ENCODE measurements around the gene MED12L.

Gene MED12L

DNA sequence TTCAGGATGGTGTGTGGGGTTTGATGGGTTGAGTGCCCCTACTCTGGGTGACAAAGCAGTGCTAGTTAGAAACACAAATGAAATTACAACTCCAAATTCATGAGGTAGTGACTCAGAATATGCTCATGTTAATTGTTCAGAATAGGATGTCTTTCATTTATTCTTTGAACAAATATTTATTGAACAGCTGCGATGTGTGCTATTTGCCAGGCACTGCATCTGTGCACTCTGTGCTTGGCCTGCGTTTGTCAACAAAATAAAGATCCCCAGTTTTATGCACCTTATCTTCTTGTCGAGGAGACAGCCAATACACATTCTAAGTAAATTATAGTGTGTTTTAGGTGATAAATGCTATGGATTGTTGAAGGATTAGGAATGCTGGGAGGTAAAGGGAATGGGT is 27.3 kb downstream of the MED12L start:
- Histone ChIP-seq H3K27ac (no peak overlapping the region), H3K9ac (ENCODE audit: insufficient read length) (no peak overlapping the region), H3K36me3 (ENCODE audit: insufficient read depth, low read length) (no peaks in the 10 kb centered on the region), H3K4me3 (no peak overlapping the region), H3K9me3 (ENCODE audit: low read depth, low read length) (no peaks in the 10 kb centered on the region)
- no peak for DNase-seq (ENCODE audit: low read depth, low spot score)
- no peak for TF ChIP-seq FOXP2 (optimal IDR thresholded peaks at IDR 0.05; ENCODE audit: control extremely low read depth, extremely low read length, insufficient read depth)
- no peak for TF ChIP-seq EZH2 (IDR thresholded peaks at IDR 0.05)
- TF ChIP-seq POLR2AphosphoS5 (IDR thresholded peaks at IDR 0.05; ENCODE audit: borderline replicate concordance, low read depth, low read length), result no peak

GRCh38 chr3:151113343-151113742 is 27.9 kb downstream of the MED12L start:
- Histone ChIP-seq H3K4me3 (no peak overlapping the region), H3K9me3 (ENCODE audit: low read depth, low read length) (no peaks in the 10 kb centered on the region), H3K27ac (no peak overlapping the region), H3K9ac (ENCODE audit: insufficient read length) (no peak overlapping the region), H3K36me3 (ENCODE audit: insufficient read depth, low read length) (no peaks in the 10 kb centered on the region)
- TF ChIP-seq POLR2AphosphoS5 (IDR thresholded peaks at IDR 0.05; ENCODE audit: borderline replicate concordance, low read depth, low read length) (no peak), EZH2 (IDR thresholded peaks at IDR 0.05) (no peak), FOXP2 (optimal IDR thresholded peaks at IDR 0.05; ENCODE audit: control extremely low read depth, extremely low read length, insufficient read depth) (no peak)
- no peak for DNase-seq (ENCODE audit: low read depth, low spot score)

DNA sequence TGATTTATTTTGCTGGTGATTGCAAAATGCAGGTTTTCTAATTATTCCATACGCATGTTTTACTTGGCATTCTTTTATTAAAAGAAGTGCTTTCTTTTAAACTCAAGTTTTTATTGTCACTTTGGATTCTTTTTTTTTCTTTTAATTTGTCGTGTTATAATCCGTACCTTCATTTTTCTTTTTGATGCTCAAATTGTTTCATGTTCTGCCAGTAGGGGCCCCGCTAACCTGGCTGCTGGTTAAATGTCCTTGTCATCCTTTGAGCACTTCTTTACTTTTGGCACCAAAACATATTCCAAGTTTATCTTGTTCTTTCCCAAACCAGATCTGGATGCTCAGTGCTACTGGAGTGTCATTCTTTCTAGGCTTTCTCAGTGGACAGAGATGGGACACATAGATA is 31.6 kb downstream of the MED12L start:
- no peak overlapping the region for H3K9ac ChIP-seq (ENCODE audit: insufficient read length)
- TF ChIP-seq FOXP2 (optimal IDR thresholded peaks at IDR 0.05; ENCODE audit: control extremely low read depth, extremely low read length, insufficient read depth) (no peak), EZH2 (IDR thresholded peaks at IDR 0.05) (no peak), POLR2AphosphoS5 (IDR thresholded peaks at IDR 0.05; ENCODE audit: borderline replicate concordance, low read depth, low read length) (no peak)
- no peaks in the 10 kb centered on the region for H3K9me3 ChIP-seq (ENCODE audit: low read depth, low read length)
- no peak overlapping the region for H3K4me3 ChIP-seq
- H3K27ac ChIP-seq, result no peak overlapping the region
- H3K36me3 ChIP-seq (ENCODE audit: insufficient read depth, low read length), result no peaks in the 10 kb centered on the region
- no peak for DNase-seq (ENCODE audit: low read depth, low spot score)

DNA sequence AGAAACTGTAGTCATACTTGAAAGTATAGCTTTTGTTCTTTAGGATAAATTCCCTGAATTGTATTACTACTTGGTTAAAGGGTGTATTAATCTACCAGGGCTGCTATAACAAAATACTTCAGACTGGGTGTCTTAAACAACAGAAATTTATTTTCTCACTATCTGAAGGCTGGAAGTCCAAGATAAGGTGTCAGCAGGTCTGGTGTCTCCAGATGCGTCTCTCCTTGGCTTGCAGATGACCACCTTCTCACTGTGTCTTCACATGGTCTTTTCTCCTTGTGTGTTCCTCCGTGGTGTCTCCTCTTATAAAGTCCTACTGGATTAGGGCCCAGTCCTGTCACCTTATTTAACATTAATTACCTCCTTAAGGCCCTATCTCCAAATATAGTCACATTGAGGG is 33.7 kb downstream of the MED12L start:
- no peak overlapping the region for H3K9ac ChIP-seq (ENCODE audit: insufficient read length)
- H3K36me3 ChIP-seq (ENCODE audit: insufficient read depth, low read length), result no peaks in the 10 kb centered on the region
- no peak for TF ChIP-seq FOXP2 (optimal IDR thresholded peaks at IDR 0.05; ENCODE audit: control extremely low read depth, extremely low read length, insufficient read depth)
- TF ChIP-seq POLR2AphosphoS5 (IDR thresholded peaks at IDR 0.05; ENCODE audit: borderline replicate concordance, low read depth, low read length), result no peak
- no peak for TF ChIP-seq EZH2 (IDR thresholded peaks at IDR 0.05)
- H3K4me3 ChIP-seq, result no peak overlapping the region
- no peak for DNase-seq (ENCODE audit: low read depth, low spot score)
- no peak overlapping the region for H3K27ac ChIP-seq
- H3K9me3 ChIP-seq (ENCODE audit: low read depth, low read length), result no peaks in the 10 kb centered on the region

DNA sequence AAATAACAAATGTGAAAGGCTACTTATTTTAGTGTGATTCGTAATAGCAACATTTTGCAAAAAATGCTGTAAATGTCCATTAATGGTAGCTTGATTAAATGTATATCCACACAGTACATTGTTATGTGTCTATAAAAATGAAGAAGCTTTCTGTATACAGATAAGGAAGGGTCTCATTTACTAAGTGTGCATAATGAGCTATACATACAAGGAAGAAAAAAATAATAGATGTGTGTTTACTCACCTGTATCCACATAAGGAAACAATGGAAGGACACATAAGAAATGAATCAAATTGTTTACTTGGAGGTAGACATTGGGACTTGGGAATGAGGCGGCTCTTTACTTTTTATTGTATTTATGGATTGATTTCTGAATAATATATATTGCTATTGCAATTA is 34.9 kb downstream of the MED12L start:
- Histone ChIP-seq H3K9ac (ENCODE audit: insufficient read length) (no peak overlapping the region), H3K4me3 (no peak overlapping the region), H3K27ac (no peak overlapping the region), H3K9me3 (ENCODE audit: low read depth, low read length) (no peaks in the 10 kb centered on the region), H3K36me3 (ENCODE audit: insufficient read depth, low read length) (no peaks in the 10 kb centered on the region)
- TF ChIP-seq FOXP2 (optimal IDR thresholded peaks at IDR 0.05; ENCODE audit: control extremely low read depth, extremely low read length, insufficient read depth) (no peak), EZH2 (IDR thresholded peaks at IDR 0.05) (no peak), POLR2AphosphoS5 (IDR thresholded peaks at IDR 0.05; ENCODE audit: borderline replicate concordance, low read depth, low read length) (no peak)
- no peak for DNase-seq (ENCODE audit: low read depth, low spot score)

GRCh38 chr3:151121016-151121415 is 35.6 kb downstream of the MED12L start:
- Histone ChIP-seq H3K9me3 (ENCODE audit: low read depth, low read length) (no peaks in the 10 kb centered on the region), H3K9ac (ENCODE audit: insufficient read length) (no peak overlapping the region), H3K27ac (no peak overlapping the region), H3K36me3 (ENCODE audit: insufficient read depth, low read length) (no peaks in the 10 kb centered on the region), H3K4me3 (no peak overlapping the region)
- TF ChIP-seq POLR2AphosphoS5 (IDR thresholded peaks at IDR 0.05; ENCODE audit: borderline replicate concordance, low read depth, low read length), result no peak
- TF ChIP-seq FOXP2 (optimal IDR thresholded peaks at IDR 0.05; ENCODE audit: control extremely low read depth, extremely low read length, insufficient read depth), result no peak
- no peak for DNase-seq (ENCODE audit: low read depth, low spot score)

- Histone ChIP-seq H3K36me3 (ENCODE audit: insufficient read depth, low read length) (no peaks in the 10 kb centered on the region), H3K27ac (no peak overlapping the region), H3K9ac (ENCODE audit: insufficient read length) (no peak overlapping the region), H3K9me3 (ENCODE audit: low read depth, low read length) (no peaks in the 10 kb centered on the region), H3K4me3 (no peak overlapping the region)
- no peak for TF ChIP-seq POLR2AphosphoS5 (IDR thresholded peaks at IDR 0.05; ENCODE audit: borderline replicate concordance, low read depth, low read length)
- TF ChIP-seq EZH2 (IDR thresholded peaks at IDR 0.05), result no peak
- TF ChIP-seq FOXP2 (optimal IDR thresholded peaks at IDR 0.05; ENCODE audit: control extremely low read depth, extremely low read length, insufficient read depth), result no peak
- no peak for DNase-seq (ENCODE audit: low read depth, low spot score)
These were observed 38.4 kb downstream of the MED12L start for GRCh38 chr3:151123827-151124226.

DNA sequence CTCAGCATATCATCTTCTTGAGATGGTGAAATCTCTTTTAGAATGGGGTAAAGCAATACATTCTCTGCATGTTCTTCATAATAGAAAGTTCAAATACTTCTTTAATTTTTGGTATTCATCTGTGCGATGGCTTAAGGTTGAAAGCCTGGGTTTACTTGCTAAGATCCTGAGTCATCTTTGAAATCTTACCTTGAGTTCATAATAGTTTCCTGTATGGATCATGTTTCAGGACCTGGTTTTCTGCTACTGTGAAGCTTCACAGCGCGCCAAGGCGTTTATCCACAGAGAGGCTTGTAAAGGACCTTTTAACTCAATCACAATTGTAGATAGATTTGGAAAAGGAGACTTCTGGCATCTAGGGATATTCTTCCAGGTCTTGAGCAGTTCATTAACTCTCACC is 39.0 kb downstream of the MED12L start:
- Histone ChIP-seq H3K9me3 (ENCODE audit: low read depth, low read length) (no peaks in the 10 kb centered on the region), H3K9ac (ENCODE audit: insufficient read length) (no peak overlapping the region), H3K36me3 (ENCODE audit: insufficient read depth, low read length) (no peaks in the 10 kb centered on the region), H3K27ac (no peak overlapping the region), H3K4me3 (no peak overlapping the region)
- no peak for DNase-seq (ENCODE audit: low read depth, low spot score)
- TF ChIP-seq EZH2 (IDR thresholded peaks at IDR 0.05), result no peak
- no peak for TF ChIP-seq FOXP2 (optimal IDR thresholded peaks at IDR 0.05; ENCODE audit: control extremely low read depth, extremely low read length, insufficient read depth)
- TF ChIP-seq POLR2AphosphoS5 (IDR thresholded peaks at IDR 0.05; ENCODE audit: borderline replicate concordance, low read depth, low read length), result no peak

GRCh38 chr3:151130428-151130827 is 45.0 kb downstream of the MED12L start:
- Histone ChIP-seq H3K36me3 (ENCODE audit: insufficient read depth, low read length) (no peaks in the 10 kb centered on the region), H3K9ac (ENCODE audit: insufficient read length) (no peak overlapping the region), H3K4me3 (no peak overlapping the region), H3K9me3 (ENCODE audit: low read depth, low read length) (no peaks in the 10 kb centered on the region), H3K27ac (no peak overlapping the region)
- TF ChIP-seq FOXP2 (optimal IDR thresholded peaks at IDR 0.05; ENCODE audit: control extremely low read depth, extremely low read length, insufficient read depth) (no peak), POLR2AphosphoS5 (IDR thresholded peaks at IDR 0.05; ENCODE audit: borderline replicate concordance, low read depth, low read length) (no peak)
- DNase-seq (ENCODE audit: low read depth, low spot score), result no peak

All from SK-N-MC (cell line).